Measurements from ENCODE around the gene BCL11B.

Gene BCL11B

GRCh38 chr14:99133636-99134515, 138.1 kb downstream of the BCL11B start:
- no peak for TF ChIP-seq TAF1 (IDR thresholded peaks at IDR 0.05; ENCODE audit: low read depth)
- TF ChIP-seq TCF12 (IDR thresholded peaks at IDR 0.05; ENCODE audit: low read depth) = no peak
- no peak for TF ChIP-seq FOXM1 (IDR thresholded peaks at IDR 0.05; ENCODE audit: borderline replicate concordance, low read depth)
- no peak for TF ChIP-seq TEAD4 (IDR thresholded peaks at IDR 0.05)

GRCh38 chr14:99132821-99133635, 139.0 kb downstream of the BCL11B start:
- no peak for TF ChIP-seq REST (IDR thresholded peaks at IDR 0.05; ENCODE audit: low read depth)
- no peak for TF ChIP-seq EGR1 (IDR thresholded peaks at IDR 0.05)
- TF ChIP-seq EP300 (IDR thresholded peaks at IDR 0.05; ENCODE audit: borderline replicate concordance) = no peak
- no peak for TF ChIP-seq NFIC (IDR thresholded peaks at IDR 0.05)

GRCh38 chr14:99131632-99132271, 140.2 kb downstream of the BCL11B start:
- TF ChIP-seq MAX (IDR thresholded peaks at IDR 0.05) = no peak
- TF ChIP-seq CEBPB (IDR thresholded peaks at IDR 0.05) = no peak
- TF ChIP-seq YY1 (IDR thresholded peaks at IDR 0.05; ENCODE audit: low read depth) = no peak
- no peak for TF ChIP-seq ZBTB7A (IDR thresholded peaks at IDR 0.05; ENCODE audit: low read depth)
- no peak for TF ChIP-seq EGR1 (IDR thresholded peaks at IDR 0.05)
- no peak for TF ChIP-seq REST (IDR thresholded peaks at IDR 0.05; ENCODE audit: low read depth)
- no peak for TF ChIP-seq NFIC (IDR thresholded peaks at IDR 0.05)
- no peak for TF ChIP-seq RAD21 (IDR thresholded peaks at IDR 0.05; ENCODE audit: low read depth)
- no peak for TF ChIP-seq CREB1 (IDR thresholded peaks at IDR 0.05; ENCODE audit: low read depth)
- no peak for TF ChIP-seq TAF1 (IDR thresholded peaks at IDR 0.05; ENCODE audit: low read depth)
- no peak for TF ChIP-seq EP300 (IDR thresholded peaks at IDR 0.05; ENCODE audit: borderline replicate concordance)
- TF ChIP-seq FOXM1 (IDR thresholded peaks at IDR 0.05; ENCODE audit: borderline replicate concordance, low read depth) = no peak
- TF ChIP-seq USF1 (IDR thresholded peaks at IDR 0.05) = no peak
- TF ChIP-seq TCF12 (IDR thresholded peaks at IDR 0.05; ENCODE audit: low read depth) = no peak
- no peak for TF ChIP-seq TEAD4 (IDR thresholded peaks at IDR 0.05)

- TF ChIP-seq TEAD4 (IDR thresholded peaks at IDR 0.05) (no peak), FOXM1 (IDR thresholded peaks at IDR 0.05; ENCODE audit: borderline replicate concordance, low read depth) (no peak), ZBTB7A (IDR thresholded peaks at IDR 0.05; ENCODE audit: low read depth) (no peak), TCF12 (IDR thresholded peaks at IDR 0.05; ENCODE audit: low read depth) (no peak), YY1 (IDR thresholded peaks at IDR 0.05; ENCODE audit: low read depth) (no peak), USF1 (IDR thresholded peaks at IDR 0.05) (no peak), NFIC (IDR thresholded peaks at IDR 0.05) (no peak), CREB1 (IDR thresholded peaks at IDR 0.05; ENCODE audit: low read depth) (no peak), TAF1 (IDR thresholded peaks at IDR 0.05; ENCODE audit: low read depth) (no peak), EGR1 (IDR thresholded peaks at IDR 0.05) (no peak), EP300 (IDR thresholded peaks at IDR 0.05; ENCODE audit: borderline replicate concordance) (no peak)
Measured at GRCh38 chr14:99129998-99130397, 142.0 kb downstream of the BCL11B start.

- TF ChIP-seq YY1 (IDR thresholded peaks at IDR 0.05; ENCODE audit: low read depth) (no peak), TAF1 (IDR thresholded peaks at IDR 0.05; ENCODE audit: low read depth) (no peak), EP300 (IDR thresholded peaks at IDR 0.05; ENCODE audit: borderline replicate concordance) (no peak), MAX (IDR thresholded peaks at IDR 0.05) (no peak), RAD21 (IDR thresholded peaks at IDR 0.05; ENCODE audit: low read depth) (no peak), FOXM1 (IDR thresholded peaks at IDR 0.05; ENCODE audit: borderline replicate concordance, low read depth) (no peak), EGR1 (IDR thresholded peaks at IDR 0.05) (no peak), ZBTB7A (IDR thresholded peaks at IDR 0.05; ENCODE audit: low read depth) (no peak), CREB1 (IDR thresholded peaks at IDR 0.05; ENCODE audit: low read depth) (no peak), NFIC (IDR thresholded peaks at IDR 0.05) (no peak), TCF12 (IDR thresholded peaks at IDR 0.05; ENCODE audit: low read depth) (no peak), CEBPB (IDR thresholded peaks at IDR 0.05) (no peak), TEAD4 (IDR thresholded peaks at IDR 0.05) (no peak), USF1 (IDR thresholded peaks at IDR 0.05) (no peak), REST (IDR thresholded peaks at IDR 0.05; ENCODE audit: low read depth) (no peak)
Measured at GRCh38 chr14:99129211-99129696, 142.7 kb downstream of the BCL11B start.

Data from Ishikawa (cell line).